AG04449 (cell line): Measurements from ENCODE around the gene BRD4.

Experiments
- CTCF ChIA-PET: fragments of 350-600 bp; formaldehyde crosslinking; extraction: SDS; loops from one replicate; lab custom pipeline; 2021; ENCODE audit warnings: antibody characterized with exemption; lab: Yijun Ruan, JAX
- POLR2A ChIA-PET: fragments of 400-600, 350-600 bp; formaldehyde crosslinking; extraction: SDS; loops from one replicate; lab custom pipeline; 2020; ENCODE audit warnings: antibody characterized with exemption, inconsistent platforms; lab: Yijun Ruan, JAX
- DNase-seq: peaks from one replicate; pipeline ENCODE4 v3.0.0-alpha.2; 2010; ENCODE audit warnings: low read depth, low spot score
- H3K4me3 ChIP-seq: 2 replicates; pipeline ENCODE4 v1.5.1; 2011; ENCODE audit warnings: low read depth, mild to moderate bottlenecking, control low read depth, low read length
- CTCF ChIP-seq: IDR thresholded peaks from one replicate; pipeline ENCODE4 v1.5.1; 2011; ENCODE audit warnings: mild to moderate bottlenecking, moderate library complexity, low read length, control low read depth, inconsistent platforms; ENCODE audit not compliant: insufficient read depth; ENCODE audit errors: missing control alignments

The BRD4 gene

GRCh38 chr19:15243236-15243957 lies 88.9 kb downstream of the BRD4 start:
- no peak for DNase-seq
- POLR2A ChIA-PET, result no interaction called here
- no peak overlapping the region for H3K4me3 ChIP-seq
- CTCF ChIA-PET, result interaction anchor here (1.7 kb wide), 1 partner anchor 12 kb away, joined by 3 read pairs; no protein-coding TSS in a partner anchor
- no peak for TF ChIP-seq CTCF

- TF ChIP-seq CTCF, result no peak
- CTCF ChIA-PET, result interaction anchor here (1.0 to 1.2 kb wide), 2 partner anchors 10 to 22 kb away, joined by 3 read pairs; no protein-coding TSS in a partner anchor
- POLR2A ChIA-PET, result no interaction called here
- no peak overlapping the region for H3K4me3 ChIP-seq
- no peak for DNase-seq
These were observed 91.0 kb downstream of the BRD4 start for GRCh38 chr19:15241259-15241910.

GRCh38 chr19:15240515-15240914 lies 91.8 kb downstream of the BRD4 start:
- ChIA-PET POLR2A (no interaction called here), CTCF (interaction anchor here (3.2 kb wide), 1 partner anchor 11 kb away, joined by 21 read pairs; no protein-coding TSS in a partner anchor)
- no peak for TF ChIP-seq CTCF

GRCh38 chr19:15239337-15239949 lies 92.9 kb downstream of the BRD4 start:
- no peak for TF ChIP-seq CTCF
- ChIA-PET POLR2A (no interaction called here), CTCF (interaction anchor here (3.2 kb wide), 1 partner anchor 12 kb away, joined by 21 read pairs; no protein-coding TSS in a partner anchor)
- no peak for DNase-seq
- H3K4me3 ChIP-seq, result no peak overlapping the region

More at GRCh38 chr19:15240515-15240914, 91.8 kb downstream of the BRD4 start:
- no peak overlapping the region for H3K4me3 ChIP-seq
- no peak for DNase-seq

GRCh38 chr19:15238639-15239155 lies 93.6 kb downstream of the BRD4 start:
- ChIA-PET CTCF (interaction anchor here (1.0 to 3.2 kb wide), 2 partner anchors 10 to 12 kb away, joined by 4 to 21 read pairs; no protein-coding TSS in a partner anchor), POLR2A (no interaction called here)
- DNase-seq, result no peak
- TF ChIP-seq CTCF, result no peak
- no peak overlapping the region for H3K4me3 ChIP-seq
